Measurements from ENCODE around the gene PCCA.

DNA sequence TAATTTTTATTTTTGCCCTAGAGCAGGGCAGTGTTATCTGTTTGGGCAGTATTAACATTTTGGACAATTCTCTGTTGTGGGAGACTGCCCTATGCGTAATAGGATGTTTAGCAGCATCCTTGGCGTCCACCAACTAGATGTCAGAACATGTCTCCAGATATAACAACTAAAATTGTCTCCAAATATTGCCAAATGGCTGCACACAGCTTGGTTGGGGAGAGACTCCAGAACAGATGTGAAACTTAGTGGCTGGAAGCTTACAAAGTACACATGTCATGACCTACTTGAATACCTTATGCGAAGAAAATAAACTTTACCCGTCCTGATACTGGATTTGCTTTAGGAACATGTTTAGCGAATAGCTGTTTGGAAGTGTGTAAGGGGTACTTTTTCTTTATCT is 376.7 kb downstream of the PCCA start:
- TF ChIP-seq EZH2 (IDR thresholded peaks at IDR 0.05; ENCODE audit: borderline replicate concordance, low read depth, low read length, severe bottlenecking), result no peak
- TF ChIP-seq, protein P1, sequence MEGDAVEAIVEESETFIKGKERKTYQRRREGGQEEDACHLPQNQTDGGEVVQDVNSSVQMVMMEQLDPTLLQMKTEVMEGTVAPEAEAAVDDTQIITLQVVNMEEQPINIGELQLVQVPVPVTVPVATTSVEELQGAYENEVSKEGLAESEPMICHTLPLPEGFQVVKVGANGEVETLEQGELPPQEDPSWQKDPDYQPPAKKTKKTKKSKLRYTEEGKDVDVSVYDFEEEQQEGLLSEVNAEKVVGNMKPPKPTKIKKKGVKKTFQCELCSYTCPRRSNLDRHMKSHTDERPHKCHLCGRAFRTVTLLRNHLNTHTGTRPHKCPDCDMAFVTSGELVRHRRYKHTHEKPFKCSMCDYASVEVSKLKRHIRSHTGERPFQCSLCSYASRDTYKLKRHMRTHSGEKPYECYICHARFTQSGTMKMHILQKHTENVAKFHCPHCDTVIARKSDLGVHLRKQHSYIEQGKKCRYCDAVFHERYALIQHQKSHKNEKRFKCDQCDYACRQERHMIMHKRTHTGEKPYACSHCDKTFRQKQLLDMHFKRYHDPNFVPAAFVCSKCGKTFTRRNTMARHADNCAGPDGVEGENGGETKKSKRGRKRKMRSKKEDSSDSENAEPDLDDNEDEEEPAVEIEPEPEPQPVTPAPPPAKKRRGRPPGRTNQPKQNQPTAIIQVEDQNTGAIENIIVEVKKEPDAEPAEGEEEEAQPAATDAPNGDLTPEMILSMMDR (IDR thresholded peaks at IDR 0.05; ENCODE audit: borderline replicate concordance, extremely low read depth, low read length, poor library complexity, severe bottlenecking), result no peak

Data from DND-41 (cell line).